OCI-LY3 (cell line): ENCODE measurements around the gene AHNAK2.
"Not testable (repeated sequence)": the region's sequence is repeated elsewhere in the genome, so short reads cannot be mapped to it uniquely, and the experiment has no call there.

Experiments
- H2AFZ ChIP-seq: fragments of 200-600, 300-600 bp; shearing (Covaris generic); 2 replicates; pipeline ENCODE4 v1.6.0; 2014; ENCODE audit warnings: antibody characterized with exemption, low read depth, low read length
- H3K27ac ChIP-seq: fragments of 200-600, 300-600 bp; sonication (generic); 2 replicates; pipeline ENCODE4 v1.5.1; 2014; ENCODE audit warnings: mild to moderate bottlenecking, low read length, moderate library complexity, mixed read lengths
- H3K27me3 ChIP-seq: fragments of 200-600, 300-600 bp; sonication (generic); 2 replicates; pipeline ENCODE4 v1.6.1; 2014; ENCODE audit warnings: low read depth, low read length, mixed read lengths
- H3K36me3 ChIP-seq: fragments of 200-600, 300-600 bp; sonication (generic); replicated peaks from 2 replicates; pipeline ENCODE3; 2014; ENCODE audit warnings: low read depth, low read length, mixed read lengths
- H3K4me1 ChIP-seq: fragments of 300-600, 200-600 bp; sonication (generic); 2 replicates; pipeline ENCODE4 v1.6.1; 2014; ENCODE audit warnings: low read length, mixed read lengths
- H3K4me2 ChIP-seq: fragments of 200-600, 300-600 bp; sonication (generic); 2 replicates; pipeline ENCODE4 v1.6.1; 2014; ENCODE audit warnings: low read length, mixed read lengths
- H3K4me3 ChIP-seq: fragments of 300-600, 200-600 bp; sonication (generic); 2 replicates; pipeline ENCODE4 v1.5.1; 2014; ENCODE audit warnings: antibody characterized with exemption, mild to moderate bottlenecking, low read length, moderate library complexity
- H3K79me2 ChIP-seq: fragments of 300-600, 200-600 bp; shearing (Covaris generic); 2 replicates; pipeline ENCODE4 v1.6.1; 2014; ENCODE audit warnings: mild to moderate bottlenecking, low read length, mixed read lengths
- H3K9ac ChIP-seq: fragments of 300-600, 200-600 bp; shearing (Covaris generic); 2 replicates; pipeline ENCODE4 v1.6.0; 2014; ENCODE audit warnings: mild to moderate bottlenecking, low read length, moderate library complexity
- H3K9me3 ChIP-seq: fragments of 200-600, 300-600 bp; shearing (Covaris generic); 2 replicates; pipeline ENCODE4 v1.6.1; 2014; ENCODE audit warnings: low read length, mixed read lengths; ENCODE audit not compliant: insufficient read depth
- H4K20me1 ChIP-seq: fragments of 200-600, 300-600 bp; sonication (generic); 2 replicates; pipeline ENCODE4 v1.6.1; 2016; ENCODE audit warnings: low read length, mixed read lengths; ENCODE audit not compliant: insufficient read depth
- CTCF ChIP-seq: fragments of 200-600, 300-600 bp; sonication (generic); IDR thresholded peaks from 2 replicates; pipeline ENCODE4 v1.5.1; 2014; ENCODE audit warnings: antibody characterized with exemption, low read length, low read depth
- EZH2phosphoT487 ChIP-seq: fragments of 200-600 bp; shearing (Covaris generic); IDR thresholded peaks from 2 replicates; pipeline ENCODE4 v1.6.1; 2018; ENCODE audit warnings: antibody characterized with exemption, mixed run types, low read depth

AHNAK2 gene

GRCh38 chr14:104891664-104892530 lies 86.3 kb downstream of the AHNAK2 start:
- Histone ChIP-seq H3K36me3 (no peaks in the 10 kb centered on the region), H3K79me2 (no peaks in the 10 kb centered on the region), H2AFZ (no peak overlapping the region), H3K4me1 (peaks cover 17% of the 10 kb centered on the region), H3K4me3 (no peak overlapping the region), H3K27me3 (no peaks in the 10 kb centered on the region), H3K9me3 (no peaks in the 10 kb centered on the region), H3K4me2 (no peak overlapping the region), H3K27ac (no peak overlapping the region), H3K9ac (no peak overlapping the region), H4K20me1 (no peaks in the 10 kb centered on the region)
- TF ChIP-seq CTCF (no peak), EZH2phosphoT487 (no peak)

GRCh38 chr14:104891121-104891551 lies 87.0 kb downstream of the AHNAK2 start:
- TF ChIP-seq CTCF (no peak), EZH2phosphoT487 (no peak)
- no peak overlapping the region for H3K4me2 ChIP-seq

GRCh38 chr14:104890292-104890691 lies 87.9 kb downstream of the AHNAK2 start:
- not testable (repeated sequence) for H3K4me1 ChIP-seq, H3K27me3 ChIP-seq

More at GRCh38 chr14:104891121-104891551, 87.0 kb downstream of the AHNAK2 start:
- Histone ChIP-seq H3K9me3 (no peaks in the 10 kb centered on the region), H3K27me3 (no peaks in the 10 kb centered on the region), H3K4me1 (peaks cover 13% of the 10 kb centered on the region), H4K20me1 (no peaks in the 10 kb centered on the region), H3K9ac (no peak overlapping the region), H3K4me3 (no peak overlapping the region), H3K79me2 (no peaks in the 10 kb centered on the region), H2AFZ (no peak overlapping the region), H3K36me3 (no peaks in the 10 kb centered on the region), H3K27ac (no peak overlapping the region)

GRCh38 chr14:104889375-104889757 lies 88.8 kb downstream of the AHNAK2 start:
- Histone ChIP-seq H2AFZ (no peak overlapping the region), H3K36me3 (no peaks in the 10 kb centered on the region), H3K9me3 (no peaks in the 10 kb centered on the region), H3K27ac (no peak overlapping the region), H4K20me1 (no peaks in the 10 kb centered on the region), H3K79me2 (no peaks in the 10 kb centered on the region), H3K4me2 (no peak overlapping the region), H3K4me1 (peaks cover 5% of the 10 kb centered on the region; the same call in 1 of the 2 replicates), H3K4me3 (no peak overlapping the region), H3K27me3 (no peaks in the 10 kb centered on the region), H3K9ac (no peak overlapping the region)
- TF ChIP-seq CTCF (no peak), EZH2phosphoT487 (no peak)

More at GRCh38 chr14:104890292-104890691, 87.9 kb downstream of the AHNAK2 start:
- not testable (repeated sequence) for H3K36me3 ChIP-seq, H2AFZ ChIP-seq, H3K4me3 ChIP-seq, H3K9ac ChIP-seq, H3K79me2 ChIP-seq, H3K27ac ChIP-seq, H3K4me2 ChIP-seq, H4K20me1 ChIP-seq, H3K9me3 ChIP-seq
